SKM-1 (cell line): ENCODE measurements around the gene PRICKLE1.

Experiments
- DNase-seq: peaks from one replicate; lab custom pipeline; 2025; ENCODE audit not compliant: unreplicated experiment; lab: John Stamatoyannopoulos, UW

PRICKLE1 gene

GRCh38 chr12:42496886-42497285 is 92.7 kb downstream of the PRICKLE1 start:
- DNase-seq = no peak

GRCh38 chr12:42495244-42495643 is 94.3 kb downstream of the PRICKLE1 start:
- DNase-seq = no peak

DNA sequence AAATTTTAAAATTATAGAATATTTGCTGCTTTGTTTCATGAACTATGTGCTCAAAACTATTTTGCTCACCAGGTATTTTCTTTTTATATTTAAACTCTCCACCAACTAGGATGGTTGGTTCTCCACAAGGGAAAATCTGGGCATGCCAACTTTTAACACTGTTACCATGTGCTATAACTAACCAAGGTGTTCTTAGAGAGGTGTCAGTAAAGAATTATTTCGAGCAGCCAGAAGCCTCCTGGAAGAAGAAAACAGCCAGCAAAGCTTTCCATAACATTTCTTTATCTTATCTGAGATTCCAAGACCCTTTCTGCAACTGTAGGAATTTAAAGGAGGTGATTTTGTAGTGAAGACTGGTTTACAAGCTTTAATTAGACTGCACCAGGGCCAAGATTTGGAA is 97.3 kb downstream of the PRICKLE1 start:
- DNase-seq = no peak

- DNase-seq = no peak
Measured at GRCh38 chr12:42490261-42490842, 99.2 kb downstream of the PRICKLE1 start.

- no peak for DNase-seq
Measured at GRCh38 chr12:42486407-42486806, 103.1 kb downstream of the PRICKLE1 start.

DNA sequence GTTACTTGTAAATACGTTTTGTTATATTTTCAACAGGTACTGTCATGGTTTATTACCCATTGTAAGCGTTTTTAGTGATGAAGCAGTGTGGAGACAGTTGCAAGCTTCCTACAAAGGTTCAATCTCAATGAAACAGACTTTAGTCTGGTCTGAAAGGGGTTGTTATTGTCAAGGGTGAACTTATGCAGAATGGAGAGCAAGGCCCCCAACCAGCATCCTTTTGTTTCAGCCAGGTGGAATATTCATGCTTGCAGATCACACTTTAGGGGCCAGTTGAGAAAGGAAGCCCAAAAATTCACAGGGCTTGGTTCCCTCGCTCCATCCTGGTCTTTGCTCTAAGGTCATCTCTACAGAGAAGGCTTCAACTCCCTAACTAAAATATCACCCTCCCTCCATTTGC is 103.7 kb downstream of the PRICKLE1 start:
- DNase-seq = no peak

DNA sequence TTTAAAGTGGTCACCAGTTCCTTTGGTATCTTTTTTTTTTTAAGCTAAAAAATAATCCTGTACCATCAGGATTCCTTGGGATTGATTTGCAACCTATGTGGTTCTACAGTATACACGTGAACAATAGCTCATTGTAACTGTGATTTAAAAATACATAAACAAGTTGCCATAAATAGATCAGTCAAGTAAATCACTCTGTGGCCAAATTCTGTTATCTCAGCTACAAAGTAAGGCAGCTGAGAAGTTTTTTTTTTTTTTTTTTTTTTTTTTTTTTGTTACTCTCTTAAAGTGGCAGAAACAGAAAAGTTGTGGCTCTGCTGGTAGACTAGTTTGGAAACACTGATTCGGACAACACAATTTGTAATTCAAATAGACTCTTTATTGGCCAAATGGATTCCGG is 104.5 kb downstream of the PRICKLE1 start:
- no peak for DNase-seq

DNA sequence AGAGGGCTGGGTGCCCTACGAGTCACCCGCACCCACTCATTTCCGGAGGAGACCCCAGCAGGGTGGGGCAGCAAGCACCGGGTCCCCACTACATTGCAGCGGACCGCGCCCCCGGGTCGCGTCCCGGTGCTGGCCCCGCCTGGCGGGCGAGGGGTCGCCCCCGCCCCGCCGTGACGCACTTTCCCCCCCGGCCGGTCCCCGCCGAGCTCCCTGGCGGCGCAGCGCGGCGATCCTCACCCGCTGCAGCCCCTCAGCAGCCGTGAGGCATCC is 106.1 kb downstream of the PRICKLE1 start:
- DNase-seq = no peak

- no peak for DNase-seq
Measured at GRCh38 chr12:42482748-42483520, 106.6 kb downstream of the PRICKLE1 start.

GRCh38 chr12:42482041-42482747 is 107.4 kb downstream of the PRICKLE1 start:
- no peak for DNase-seq

- DNase-seq = no peak
Measured at GRCh38 chr12:42481368-42481767, 108.2 kb downstream of the PRICKLE1 start.

DNA sequence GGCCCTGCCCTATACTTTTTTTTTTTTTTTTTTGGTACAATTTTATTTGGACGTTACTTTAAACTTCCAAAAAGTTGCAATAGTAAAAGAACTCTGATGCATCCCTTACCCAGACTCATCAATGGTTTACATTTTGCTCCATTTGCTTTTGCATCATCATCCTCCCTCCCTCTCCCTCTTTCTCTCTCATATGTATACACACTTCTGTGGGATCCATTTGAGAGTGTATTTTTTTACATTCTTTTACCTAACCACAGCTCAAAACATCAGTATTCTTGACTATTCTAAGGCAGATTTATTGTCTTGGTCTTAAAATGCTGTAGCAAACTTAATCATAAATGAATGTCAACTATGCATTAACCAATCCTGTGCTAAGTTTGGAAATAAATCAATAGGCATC is 111.6 kb downstream of the PRICKLE1 start:
- no peak for DNase-seq

GRCh38 chr12:42475106-42475505 is 114.4 kb downstream of the PRICKLE1 start:
- DNase-seq = no peak

GRCh38 chr12:42474391-42474790 is 115.2 kb downstream of the PRICKLE1 start:
- DNase-seq = no peak

DNA sequence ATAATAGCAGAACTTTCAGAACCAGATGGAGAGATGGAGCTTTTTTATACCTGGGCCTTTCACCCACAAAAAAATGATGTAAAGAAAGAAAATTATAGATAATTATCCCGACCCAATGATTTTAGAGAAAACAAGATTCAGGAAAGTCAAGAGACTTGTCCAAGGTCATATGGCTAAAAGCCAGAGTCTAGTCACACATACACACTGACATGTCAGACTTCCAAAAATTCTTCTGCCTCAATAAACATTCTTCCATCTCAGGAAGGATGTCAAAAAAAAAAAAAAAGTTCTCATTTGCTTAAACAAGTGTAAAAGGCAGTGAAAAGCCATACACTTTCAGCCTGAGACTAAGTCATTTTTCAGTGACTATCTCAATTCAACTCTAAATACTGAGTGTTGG is 116.0 kb downstream of the PRICKLE1 start:
- no peak for DNase-seq

GRCh38 chr12:42473130-42473529 is 116.4 kb downstream of the PRICKLE1 start:
- DNase-seq = no peak

GRCh38 chr12:42472376-42472775 is 117.2 kb downstream of the PRICKLE1 start:
- DNase-seq = no peak

- no peak for DNase-seq
Measured at GRCh38 chr12:42469355-42470175, 120.0 kb downstream of the PRICKLE1 start.

DNA sequence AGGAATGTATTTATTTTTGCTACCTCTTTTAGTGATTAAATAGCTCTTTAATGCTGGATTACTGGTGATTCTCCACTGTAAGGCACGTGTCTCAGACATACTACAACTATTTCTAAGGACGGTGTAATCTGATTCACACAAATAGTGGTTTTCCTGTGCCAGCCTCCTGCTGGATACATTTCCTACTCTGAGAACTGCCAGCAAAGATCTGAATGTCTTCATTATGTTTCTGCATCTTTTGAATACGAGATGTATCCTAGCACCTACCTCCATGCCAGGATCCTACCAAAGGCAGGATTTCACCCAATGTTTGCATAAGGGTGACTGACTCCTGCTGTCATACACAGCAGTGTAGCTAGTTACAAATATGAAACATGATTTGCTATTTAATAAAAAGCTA is 120.6 kb downstream of the PRICKLE1 start:
- DNase-seq = no peak

GRCh38 chr12:42468341-42468821 is 121.2 kb downstream of the PRICKLE1 start:
- no peak for DNase-seq

GRCh38 chr12:42463671-42464070 is 125.9 kb downstream of the PRICKLE1 start:
- DNase-seq = no peak
